Measurements from ENCODE around the gene GRM4.

- TF ChIP-seq POLR2AphosphoS5 (IDR thresholded peaks at IDR 0.05; ENCODE audit: borderline replicate concordance, low read depth, low read length) (no peak), EZH2 (IDR thresholded peaks at IDR 0.05) (no peak)
These were observed 148.6 kb downstream of the GRM4 start for GRCh38 chr6:33997265-33997664.

All from SK-N-MC (cell line).